HG03039 (cell line): ENCODE data around the gene NEK2.
"Not testable (repeated sequence)": the region's sequence is repeated elsewhere in the genome, so short reads cannot be mapped to it uniquely, and the experiment has no call there.

Source experiments
- ATAC-seq: cut with Tn5 transposase; IDR thresholded peaks from one replicate; pipeline ENCODE4 v1.9.1; 2021; ENCODE audit warnings: mild to moderate bottlenecking, moderate library complexity; ENCODE audit not compliant: unreplicated experiment

NEK2 gene

DNA sequence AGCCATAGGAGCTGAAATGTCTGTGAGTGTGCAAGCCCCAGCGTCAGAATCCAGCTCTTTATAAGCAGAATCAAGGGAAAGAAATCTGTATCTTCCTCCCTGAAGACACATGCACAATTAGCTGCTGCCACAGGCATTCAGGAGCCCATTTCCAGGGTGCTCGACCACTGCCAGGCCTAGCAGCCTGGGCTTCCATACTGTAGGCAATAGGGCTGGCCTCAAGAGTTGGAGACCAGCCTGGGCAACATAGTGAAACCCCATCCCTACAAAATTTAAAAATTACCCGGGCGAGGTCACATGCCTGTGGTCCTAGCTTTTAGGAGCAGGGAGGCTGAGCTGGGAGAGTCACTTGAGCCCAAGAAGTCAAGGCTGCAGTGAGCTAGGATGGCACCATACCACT, 41.0 kb downstream of the NEK2 start:
- ATAC-seq: no peak

DNA sequence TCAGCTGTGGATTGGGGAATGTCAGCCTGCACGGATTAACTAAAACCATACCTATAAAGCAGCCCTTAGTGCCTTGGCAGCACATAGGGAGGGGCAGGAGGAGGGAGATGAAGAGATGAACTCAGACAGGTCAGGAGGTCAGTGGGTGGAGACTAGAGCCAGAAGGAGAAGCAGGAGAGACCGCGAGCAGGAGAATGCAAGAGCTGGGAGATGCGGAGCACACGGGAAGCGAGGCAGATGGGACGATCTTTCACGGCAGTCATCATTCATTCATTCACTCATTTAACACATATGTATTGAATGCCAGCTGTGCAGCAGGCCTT, 41.9 kb downstream of the NEK2 start:
- ATAC-seq: no peak

DNA sequence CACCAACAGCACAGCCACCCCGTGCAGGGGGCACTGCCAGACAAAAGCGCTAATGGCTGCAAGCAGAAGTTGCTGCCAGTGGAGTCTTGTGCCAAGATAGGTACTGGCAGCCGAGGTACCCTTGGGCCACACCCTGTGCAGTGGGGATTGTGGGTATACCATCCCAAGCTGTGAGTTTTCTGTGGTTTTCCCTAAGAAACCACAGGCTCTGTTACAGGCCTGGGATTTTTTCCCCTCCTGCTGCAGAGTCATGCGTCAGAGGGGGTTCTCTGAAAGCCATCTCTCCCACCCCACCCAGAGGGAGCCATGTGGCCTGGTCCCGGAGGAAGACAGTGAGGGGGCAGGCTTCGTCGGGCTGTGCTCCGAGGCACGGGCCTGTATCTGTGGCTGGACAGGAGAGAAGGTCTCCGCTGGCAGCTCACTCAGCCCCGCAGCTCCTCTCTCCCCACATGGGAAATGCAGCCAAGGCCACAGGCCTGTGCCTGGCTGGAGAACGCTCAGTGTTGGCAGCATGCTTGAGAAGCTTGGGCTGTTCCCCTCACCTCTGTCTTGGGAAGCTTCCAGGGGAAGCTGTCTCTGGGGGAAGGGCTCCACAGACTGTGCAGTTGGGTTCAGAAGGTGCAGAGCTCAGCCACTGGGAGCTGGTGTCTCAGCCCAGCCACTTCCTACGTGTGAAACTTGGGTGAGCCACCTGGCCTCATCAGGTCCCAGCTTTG, 42.5 kb downstream of the NEK2 start:
- ATAC-seq: peak; percentile 14

DNA sequence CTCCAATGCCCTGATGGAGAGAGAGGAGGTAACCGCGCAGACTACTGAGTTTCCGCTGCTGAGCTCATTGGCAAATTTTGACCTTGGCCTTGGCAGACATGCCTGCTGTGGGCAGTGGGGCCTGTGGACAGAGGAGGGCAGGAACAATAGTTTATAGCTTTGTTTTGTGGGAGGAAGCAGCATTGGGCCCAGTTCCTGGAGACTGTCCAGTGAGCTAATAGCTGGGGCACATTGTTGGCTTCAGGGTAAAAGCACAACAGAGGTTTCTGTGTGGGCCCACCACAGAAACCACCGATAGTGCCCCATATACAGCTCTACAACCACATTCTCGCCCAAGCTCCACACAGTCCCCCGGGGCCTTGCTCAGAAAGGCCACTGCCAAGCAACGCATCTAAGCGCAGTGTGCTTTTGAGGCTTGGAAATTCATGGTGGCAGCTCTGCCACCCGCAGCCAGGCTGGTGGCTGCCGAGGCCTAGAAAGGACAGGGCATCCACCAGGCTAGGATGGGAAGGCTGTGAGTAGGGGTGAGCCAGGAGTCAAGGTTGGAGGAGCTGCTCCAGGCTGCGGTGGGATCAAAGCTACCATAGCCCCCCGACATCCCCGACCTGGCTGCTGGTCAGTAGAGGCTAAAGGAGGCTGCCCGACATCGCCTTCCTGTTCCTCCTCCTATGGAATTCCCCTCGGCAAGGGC, 43.2 kb downstream of the NEK2 start:
- peak; percentile 67 for ATAC-seq

DNA sequence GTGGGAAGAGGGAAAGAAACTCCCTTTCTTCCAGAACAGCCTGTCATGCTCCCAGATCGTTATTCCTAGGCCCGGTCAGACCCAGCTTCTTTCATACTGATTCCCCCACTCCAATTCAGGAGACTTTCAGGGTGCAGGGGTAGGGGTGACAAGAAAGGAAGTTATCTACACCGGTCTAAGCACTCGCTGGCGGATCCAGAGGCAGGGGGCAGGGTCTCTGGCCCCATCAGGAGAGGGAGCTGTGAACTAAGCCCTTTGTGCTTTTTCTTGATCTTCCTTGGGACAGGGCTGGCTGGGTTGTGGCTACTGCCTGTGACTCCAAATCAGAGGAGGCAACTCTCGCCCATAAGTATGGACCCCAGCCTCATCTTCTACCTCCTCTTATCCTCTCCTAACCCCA, 44.3 kb downstream of the NEK2 start:
- no peak for ATAC-seq

DNA sequence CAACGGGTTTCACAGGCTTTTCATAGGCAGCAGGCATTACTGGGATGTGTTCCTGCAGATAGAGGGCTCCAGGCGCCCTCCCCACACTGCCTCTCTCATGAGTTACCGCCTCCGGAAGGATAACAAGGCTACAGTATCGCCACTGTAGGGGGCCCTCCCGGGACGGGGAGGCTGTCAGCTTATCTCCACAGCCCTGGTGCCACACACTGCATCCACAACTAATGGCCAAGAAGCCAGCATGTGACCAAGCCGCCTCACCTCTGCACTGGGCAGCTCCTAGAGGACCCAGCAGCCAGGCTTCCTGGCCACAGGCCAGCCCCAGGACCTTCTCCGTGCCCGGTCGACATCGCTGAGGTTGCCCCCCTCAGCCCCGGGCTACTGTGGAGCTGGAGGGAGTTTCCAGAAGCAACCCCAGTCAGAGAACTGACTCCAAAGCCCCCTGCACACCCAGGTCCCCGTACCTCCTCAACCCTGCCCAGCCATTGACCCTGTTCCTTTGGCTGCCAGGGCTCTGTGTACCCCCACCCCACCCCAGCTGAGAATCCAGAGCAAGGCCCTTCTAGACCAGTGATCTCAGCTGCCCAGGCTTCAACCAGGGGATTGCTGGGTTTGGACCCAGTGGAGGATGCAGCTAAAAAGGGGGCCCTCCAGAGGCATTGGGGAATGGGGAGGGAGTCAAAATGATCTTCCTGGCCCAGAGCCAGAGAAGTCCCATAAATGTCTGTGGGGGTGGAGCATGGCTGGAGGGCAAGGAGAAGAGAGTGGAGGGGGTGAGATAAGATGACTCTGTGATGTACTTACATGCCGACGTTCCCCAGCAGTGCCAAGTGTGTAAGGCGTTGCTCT, 45.0 kb downstream of the NEK2 start:
- no peak for ATAC-seq

DNA sequence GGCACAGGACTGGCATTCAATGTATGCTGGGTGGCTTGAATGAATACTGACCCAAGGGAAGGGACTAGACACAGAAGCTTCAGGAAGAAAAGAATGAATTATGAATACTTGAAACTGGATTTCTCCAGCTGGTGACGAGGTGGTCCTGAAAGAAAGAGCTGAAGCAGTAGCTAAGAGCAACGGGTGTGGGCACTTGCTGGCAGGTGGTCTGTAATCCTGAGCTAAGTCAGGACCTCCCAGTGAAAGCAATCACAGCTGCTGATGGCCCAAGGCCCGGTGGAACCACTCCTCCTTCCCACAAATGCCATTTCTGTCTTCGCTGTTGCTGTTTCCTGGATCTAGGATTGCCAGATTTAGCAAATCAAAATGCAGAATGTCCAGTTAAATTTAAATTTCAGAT, 47.0 kb downstream of the NEK2 start:
- no peak for ATAC-seq

DNA sequence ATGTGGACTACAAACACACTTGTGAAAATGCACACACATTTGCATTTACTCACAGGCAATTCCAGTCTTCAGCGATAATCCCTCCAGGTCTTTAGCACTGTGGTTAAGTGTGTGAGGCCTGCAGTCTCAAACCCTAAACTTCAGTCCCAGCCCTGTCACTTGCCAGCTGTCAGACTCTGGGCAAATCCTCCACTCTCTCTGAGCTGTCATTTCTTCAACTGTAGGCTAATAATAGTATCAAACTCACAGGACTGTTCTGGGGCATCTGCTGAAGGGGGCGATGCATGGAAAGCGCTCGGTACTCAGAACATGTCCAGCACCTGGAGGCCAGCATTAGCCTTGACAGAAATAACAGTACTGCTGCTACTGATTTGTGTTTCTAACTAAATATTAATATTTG, 48.2 kb downstream of the NEK2 start:
- ATAC-seq: no peak

DNA sequence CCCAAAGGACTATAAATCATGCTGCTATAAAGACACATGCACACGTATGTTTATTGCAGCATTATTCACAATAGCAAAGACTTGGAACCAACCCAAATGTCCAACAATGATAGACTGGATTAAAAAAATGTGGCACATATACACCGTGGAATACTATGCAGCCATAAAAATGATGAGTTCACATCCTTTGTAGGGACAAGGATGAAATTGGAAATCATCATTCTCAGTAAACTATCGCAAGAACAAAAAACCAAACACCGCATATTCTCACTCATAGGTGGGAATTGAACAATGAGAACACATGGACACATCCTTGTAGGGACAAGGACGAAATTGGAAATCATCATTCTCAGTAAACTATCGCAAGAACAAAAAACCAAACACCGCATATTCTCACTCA, 49.6 kb downstream of the NEK2 start:
- ATAC-seq: not testable (repeated sequence)

DNA sequence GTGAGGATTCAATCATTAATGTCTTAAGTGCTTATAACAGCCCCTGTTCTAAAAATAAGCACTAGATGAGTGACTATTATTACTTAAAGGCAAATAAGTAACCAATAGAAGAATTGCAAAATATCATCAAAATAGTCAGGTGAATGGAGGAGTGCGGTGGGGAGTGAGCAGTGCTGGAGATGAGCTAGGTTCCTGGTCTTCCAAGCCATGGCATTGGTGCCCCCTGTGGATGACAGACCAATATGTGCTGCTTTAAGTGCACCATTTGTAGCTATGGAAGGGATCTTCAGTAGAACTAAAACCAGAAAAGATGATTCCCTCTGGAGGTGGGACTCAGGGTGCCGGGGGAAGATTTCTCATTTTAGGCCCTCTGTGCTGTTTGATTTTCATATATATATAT, 50.4 kb downstream of the NEK2 start:
- no peak for ATAC-seq

DNA sequence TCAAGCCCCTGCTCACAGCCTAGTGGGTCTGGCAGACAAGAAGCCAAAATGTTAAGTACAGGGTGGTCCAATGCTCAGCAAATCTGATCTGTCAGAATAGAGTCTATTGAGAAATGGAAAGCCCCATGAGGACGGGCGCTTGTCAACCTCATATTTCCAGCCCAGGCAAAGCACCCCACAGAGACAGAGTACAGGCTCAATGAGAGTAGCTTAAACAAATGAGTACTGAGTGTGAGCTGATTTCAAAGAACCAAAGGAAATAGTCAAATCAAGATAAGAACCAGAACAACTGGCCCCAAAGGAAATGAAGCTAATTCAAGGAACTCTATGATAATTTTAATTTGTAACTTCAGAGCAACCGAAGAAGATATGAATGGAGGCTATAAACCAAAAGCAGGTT, 51.9 kb downstream of the NEK2 start:
- ATAC-seq: no peak

DNA sequence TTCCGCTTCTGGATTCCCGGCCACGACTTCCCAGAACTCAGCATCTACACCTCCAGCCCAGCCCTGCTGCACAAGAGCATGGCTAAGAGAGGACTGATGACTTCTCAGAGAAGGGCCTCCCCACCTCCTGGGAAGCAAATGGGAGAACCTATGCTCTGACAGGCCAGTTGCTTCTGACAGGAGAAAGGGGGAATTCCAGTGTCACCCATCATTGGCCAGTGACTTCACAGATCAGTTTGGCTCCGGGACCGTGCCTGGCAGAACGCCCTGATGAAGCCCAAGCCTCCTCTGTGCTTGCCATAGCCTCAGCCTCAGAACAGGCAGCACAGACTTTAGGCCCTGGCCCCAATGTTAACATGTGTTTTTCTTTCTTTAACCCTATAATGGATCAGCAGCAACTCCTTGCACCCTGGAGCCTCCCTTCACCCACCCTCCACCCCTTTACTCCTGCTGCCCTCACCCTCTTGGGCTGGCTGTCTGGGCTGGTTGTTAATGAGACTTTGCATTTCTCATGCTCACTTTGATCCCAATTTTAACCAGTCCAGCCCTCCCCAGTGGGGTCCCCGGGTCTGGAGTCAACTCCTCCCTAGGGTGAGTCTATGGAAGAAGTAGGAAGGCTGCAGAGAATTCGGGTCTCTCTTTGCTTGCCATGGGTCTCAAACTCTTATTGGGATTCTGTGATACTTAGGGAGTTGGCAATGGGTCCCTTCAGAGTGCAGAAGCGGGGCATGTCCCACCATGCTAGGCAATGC, 53.8 kb downstream of the NEK2 start:
- ATAC-seq: no peak

DNA sequence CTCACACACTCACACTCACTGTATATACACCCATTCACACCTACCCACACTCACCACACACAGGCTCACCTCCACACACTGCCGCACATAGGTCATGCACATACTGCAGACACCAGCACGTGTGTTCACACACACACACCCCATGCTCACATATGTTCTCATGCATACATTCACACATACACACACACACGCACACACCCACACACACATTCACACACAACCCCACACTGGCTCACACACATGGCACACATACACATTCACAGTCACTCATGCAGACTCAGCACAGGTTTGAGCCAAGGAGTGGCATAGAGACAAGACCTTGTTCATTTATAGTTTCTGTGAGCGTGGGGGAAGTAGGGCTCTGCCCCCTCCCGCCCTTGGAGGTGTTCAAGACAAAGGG, 55.3 kb downstream of the NEK2 start:
- ATAC-seq: no peak

DNA sequence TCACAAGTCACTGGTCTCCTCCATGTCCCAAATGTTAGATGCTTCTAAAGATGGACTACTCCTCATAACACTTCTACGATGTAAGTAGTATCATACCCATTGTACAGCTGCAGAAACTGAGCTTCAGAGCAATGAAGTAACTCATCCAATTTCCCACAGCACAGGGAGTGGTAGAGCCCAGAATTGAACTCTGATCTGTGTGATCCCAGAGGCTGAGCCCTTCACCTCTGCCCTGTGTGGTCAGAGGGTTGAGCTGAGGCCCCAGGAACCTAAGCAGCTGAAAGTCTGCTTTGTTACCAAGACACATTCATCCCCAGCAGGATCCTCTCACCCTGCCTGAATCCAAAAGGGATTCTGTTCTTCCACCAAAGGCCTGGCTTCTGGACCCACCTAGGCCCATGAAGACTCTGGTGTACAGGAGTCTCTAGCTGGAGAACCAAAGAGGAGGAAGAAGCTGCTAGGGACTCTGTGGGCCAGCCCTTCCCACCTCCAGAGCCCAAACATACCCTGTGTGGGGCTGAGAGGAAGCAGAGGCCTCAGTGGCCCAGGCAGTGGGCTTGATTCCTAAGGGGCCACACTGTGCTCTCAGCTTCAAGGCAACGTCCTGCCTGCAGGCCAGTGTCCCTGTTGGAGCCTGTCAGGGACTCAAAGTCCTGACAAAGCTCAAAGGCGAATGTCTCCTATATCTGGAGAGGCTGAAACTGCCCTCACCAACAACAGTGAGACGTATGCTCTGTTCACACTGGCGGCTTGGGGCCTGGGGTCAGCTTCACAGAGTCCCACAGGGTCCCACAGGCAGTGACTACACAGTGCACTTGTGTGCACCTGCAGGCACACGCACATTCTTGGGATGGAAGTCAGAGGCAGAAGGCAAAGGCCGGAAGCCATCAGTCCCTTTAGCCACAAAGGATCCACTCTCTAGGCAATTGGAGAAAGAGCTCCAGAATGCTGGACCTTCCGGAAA, 56.1 kb downstream of the NEK2 start:
- ATAC-seq: no peak

DNA sequence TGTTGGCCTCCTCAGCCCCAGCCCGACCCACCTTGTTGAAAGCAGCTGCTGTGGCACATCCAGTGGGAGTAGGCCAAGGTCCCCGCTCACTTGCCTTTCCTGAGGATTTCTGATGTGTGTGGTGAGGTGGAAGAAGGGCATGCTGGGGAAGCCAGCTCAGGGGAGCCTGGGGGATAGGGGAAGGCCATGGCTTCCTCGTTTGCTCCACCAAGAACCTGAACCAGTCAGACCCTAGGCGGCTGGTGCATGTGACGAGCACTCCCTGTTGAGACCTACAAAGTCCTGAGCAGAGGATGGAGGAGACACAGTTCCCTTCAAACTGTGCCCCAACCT, 58.5 kb downstream of the NEK2 start:
- no peak for ATAC-seq

DNA sequence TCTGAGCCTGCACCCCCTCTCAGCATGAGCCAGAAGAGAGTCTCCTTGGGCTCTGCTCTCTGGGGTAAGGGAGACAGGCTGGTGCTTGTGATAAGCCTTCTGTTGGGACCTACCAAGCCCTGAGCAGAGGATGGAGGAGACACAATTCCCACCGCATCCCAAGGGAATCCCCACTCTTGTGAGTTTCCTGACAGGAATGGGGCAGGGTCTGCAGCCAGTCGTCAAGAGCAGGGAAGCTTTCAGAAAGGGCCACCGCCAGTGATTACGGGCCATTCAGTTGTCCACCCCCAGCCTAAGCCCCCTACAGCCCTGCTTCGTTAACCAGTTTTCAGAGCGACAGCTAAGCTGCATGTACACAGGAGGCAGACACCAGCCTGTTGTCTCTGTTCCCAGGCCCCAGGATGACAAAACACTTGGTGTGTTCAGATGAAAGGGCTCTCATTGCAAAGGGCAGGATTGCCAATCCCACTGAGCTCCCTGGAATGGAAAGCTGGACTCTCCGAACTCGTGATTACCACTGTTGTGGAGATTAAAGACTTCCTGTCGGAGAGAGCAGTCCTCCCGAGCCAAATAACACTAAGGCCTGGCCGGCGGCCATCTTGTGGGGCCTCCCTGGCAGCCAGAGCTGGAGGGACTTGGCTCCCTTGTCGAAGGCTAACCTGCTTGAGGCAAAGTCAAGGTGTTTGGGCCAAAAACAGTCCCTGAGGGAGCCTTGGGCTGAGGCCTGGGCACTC, 59.0 kb downstream of the NEK2 start:
- ATAC-seq: no peak

DNA sequence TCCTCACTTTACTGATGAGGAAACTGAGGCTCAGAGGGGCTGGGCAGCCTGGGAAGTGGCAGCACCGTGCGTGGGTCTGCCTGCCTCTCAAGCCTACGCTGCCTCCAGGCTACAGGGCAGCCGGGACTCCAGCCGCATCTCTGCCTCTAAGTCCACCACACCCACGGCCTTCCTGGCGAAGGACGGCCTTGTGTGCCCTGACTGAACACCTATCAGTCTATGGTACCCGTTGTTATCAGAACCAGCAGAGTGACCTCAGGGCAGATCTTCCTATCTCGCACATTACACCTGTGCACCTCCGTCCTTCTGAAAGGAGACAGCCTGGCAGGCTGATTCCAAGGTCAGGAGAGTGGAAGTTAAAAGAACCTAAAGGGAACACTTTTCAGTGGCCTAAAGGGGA, 60.8 kb downstream of the NEK2 start:
- no peak for ATAC-seq

DNA sequence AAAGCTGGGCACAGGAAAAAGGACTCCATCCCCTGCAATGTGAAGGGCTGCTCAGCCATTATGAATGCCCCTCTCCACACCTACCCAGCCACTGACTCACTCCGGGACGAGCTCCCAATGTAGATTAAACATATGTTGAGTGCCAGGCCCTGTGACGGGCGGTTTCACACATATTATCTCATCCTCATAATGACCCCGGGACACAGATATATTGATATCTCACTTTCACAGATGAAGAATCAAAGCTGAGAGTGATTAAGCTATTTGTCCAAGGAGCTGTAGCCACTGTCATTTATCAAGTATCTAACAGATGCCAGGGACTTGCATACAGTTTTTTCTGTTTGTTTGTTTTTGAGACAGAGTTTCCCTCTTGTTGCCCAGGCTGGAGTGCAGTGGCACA, 61.5 kb downstream of the NEK2 start:
- ATAC-seq: no peak

DNA sequence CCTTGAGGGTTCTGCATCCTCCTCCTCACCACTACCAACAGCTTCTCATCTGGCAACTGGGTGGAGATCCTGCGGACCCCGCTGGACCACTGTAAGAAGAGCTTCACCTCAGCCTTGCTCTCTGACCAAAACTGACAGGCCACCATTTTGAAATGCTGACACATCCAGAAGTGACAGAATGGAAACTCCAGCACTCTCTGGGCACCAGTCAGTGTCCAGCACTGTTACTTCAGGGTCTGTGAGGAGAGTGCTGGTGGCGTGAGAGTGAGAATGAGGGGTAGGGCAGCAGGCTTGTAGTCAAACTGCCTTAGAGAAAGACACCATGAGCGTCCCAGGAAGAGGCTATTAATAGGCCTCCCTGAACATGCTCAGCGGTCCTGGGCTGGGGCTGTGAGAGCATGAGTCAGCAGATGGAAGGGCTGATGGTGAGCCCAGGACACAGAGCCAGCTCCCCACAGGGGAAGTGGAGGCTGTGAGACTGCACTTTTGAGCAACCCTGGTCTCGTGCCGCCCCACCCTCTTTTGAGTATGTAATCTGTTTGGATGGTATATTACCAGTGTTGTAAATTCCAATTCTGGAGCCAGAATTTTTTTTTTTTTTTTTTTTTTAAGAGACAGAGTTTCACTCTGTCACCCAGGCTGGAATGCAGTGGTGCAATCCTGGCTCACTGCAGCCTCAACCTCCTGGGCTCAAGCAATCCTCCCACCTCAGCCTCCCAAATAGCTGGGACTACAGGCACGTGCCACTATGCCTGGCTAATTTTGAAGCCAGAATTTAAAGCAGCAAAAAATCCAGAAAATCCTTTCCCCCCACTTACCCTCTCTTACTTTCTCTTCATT, 62.1 kb downstream of the NEK2 start:
- ATAC-seq: no peak
